GM18858 (cell line): ENCODE data around the gene SPI1.

Experiments used
- ATAC-seq: cut with Tn5 transposase; IDR thresholded peaks from one replicate; pipeline ENCODE4 v1.9.1; 2021; ENCODE audit not compliant: unreplicated experiment

SPI1 gene

DNA sequence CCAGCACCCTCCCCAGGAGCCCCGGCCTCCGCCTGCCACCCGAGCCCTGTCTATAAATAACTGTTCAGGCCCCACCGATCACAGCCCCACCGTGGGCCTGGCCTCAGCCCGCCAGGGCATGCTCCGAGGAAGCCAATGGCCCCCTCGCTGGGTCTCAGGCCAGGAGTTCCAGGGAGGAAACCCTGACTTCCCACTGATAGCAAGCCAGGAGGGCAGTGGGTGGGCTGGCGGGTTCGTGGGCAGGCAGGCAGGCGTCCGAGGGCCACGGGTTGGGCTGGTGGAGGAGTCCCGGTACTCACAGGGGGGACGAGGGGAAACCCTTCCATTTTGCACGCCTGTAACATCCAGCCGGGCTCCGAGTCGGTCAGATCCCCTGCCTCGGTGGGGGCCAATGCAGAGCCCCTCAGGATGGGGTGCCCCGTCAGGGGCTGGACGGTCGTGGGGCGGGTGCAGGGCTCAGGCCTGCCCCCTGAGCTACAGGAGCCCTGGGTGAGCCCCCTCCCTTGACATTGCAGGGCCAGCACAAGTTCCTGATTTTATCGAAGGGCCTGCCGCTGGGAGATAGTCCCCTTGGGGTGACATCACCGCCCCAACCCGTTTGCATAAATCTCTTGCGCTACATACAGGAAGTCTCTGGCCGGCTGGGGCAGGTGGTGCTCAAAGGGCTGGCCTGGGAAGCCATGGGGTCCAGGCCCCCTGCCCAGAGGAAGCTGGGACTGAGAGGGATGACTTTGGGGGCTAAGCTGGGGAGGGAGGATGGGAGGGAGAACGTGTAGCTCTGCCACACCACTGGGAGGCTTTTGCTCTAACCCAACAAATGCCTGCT is at the start of gene SPI1:
SPI1 (minus strand) TSS at position 538 of the 826 bp plus-strand sequence; CDS start at position 344, 194 bp downstream.
- peak; percentile 73 for ATAC-seq

DNA sequence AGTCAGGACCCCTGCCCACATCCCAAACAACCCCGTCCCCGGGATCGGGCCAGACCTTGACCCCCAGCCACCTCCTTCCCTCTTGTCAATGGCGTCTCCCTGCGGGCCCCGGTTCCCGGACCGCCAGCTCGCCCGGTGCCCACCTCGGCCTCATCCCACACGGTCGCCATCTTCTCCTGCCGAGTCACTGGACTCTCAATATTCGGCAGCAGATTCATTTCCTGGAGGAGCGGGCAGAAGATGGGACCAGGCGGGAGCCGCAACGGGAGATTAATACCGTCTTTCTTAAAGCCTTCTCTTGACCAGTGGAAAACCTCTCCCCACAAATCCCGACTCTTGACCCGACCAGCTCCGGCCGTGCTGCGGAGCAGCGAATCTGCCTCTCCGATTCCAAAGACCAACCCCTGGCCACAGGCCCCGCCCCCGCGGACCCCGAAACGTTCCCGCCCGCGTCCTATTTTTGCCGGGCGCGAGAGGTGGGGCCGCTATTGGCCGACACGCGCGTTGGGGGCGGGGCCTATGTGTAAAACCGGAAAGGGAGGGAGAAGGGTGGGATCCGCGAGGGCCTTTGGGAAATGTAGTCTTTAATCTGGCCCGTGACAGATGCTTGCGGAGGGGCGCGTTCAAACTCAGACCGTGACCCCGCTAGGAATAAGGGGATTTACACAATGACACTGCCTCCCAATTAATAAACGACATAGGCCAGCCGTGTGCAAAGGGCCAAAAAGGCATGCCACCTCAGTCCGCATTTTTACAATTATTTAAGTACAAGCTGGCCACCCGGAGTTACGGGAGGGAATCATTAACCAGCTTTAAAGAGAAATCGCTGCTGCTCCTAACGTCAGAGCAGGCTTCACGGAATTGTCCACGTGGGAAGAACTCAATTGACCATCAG is 48.0 kb upstream of the SPI1 start, which contains the start of gene PSMC3:
PSMC3 (minus strand) TSS at position 378 of the 895 bp plus-strand sequence; CDS start at position 218, 160 bp downstream.
- ATAC-seq: peak; percentile 78

DNA sequence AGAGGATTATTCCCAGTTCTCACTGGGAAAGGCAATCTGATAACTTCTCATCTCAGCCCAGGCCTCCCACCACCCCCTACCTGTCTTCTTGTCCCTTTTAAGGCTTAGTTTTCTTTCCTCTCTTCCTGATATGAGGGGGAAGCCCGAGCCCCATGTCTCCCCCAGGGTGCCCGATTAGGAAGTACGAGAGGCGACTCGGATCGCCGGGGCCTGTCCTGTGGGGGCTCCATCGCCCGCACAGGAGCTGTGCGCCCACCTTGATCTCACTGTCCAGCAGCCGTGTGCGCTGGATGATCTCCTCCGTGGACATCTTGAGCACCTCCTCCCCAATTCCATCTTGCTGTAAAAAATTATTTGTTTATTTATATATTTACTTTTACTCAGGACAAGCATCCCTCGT is 47.3 kb upstream of the SPI1 start:
- ATAC-seq: no peak

DNA sequence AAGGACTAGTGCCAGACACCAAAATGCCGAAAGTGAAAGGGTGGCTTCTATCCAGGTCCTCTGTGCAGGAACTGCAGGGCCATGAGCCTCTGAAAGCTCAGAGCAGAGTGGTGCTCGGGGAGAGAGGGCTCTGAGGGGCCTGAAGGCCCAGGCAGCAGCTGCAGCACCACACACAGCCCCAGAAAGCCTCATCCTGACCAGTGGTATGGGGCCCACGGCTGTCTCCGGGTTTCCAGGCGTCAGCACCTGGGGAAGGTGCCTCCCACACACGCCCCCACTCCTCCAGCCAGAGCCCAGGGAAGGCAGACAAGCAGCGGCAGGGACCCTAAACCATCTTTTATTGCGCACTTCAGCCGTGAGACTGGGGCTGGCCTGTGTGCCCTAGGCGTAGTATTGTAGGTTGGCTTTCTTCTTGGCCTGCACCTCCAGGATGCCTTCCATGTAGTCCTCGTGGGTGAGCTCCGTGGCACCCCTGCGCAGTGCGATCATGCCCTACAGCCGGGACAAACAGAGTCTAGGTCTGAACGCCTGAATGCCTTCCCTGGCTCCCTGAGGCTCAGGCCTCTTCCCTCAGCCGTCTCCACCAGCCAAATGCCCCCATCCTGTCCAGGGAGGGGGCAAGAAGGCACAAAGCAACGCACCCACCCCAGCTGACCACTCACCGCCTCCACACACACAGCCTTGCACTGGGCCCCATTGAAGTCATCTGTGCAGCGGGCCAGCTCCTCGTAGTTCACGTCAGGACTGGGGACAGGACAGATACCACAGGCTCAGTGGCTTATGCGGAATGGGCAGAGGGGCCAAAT is 40.3 kb upstream of the SPI1 start:
- no peak for ATAC-seq

DNA sequence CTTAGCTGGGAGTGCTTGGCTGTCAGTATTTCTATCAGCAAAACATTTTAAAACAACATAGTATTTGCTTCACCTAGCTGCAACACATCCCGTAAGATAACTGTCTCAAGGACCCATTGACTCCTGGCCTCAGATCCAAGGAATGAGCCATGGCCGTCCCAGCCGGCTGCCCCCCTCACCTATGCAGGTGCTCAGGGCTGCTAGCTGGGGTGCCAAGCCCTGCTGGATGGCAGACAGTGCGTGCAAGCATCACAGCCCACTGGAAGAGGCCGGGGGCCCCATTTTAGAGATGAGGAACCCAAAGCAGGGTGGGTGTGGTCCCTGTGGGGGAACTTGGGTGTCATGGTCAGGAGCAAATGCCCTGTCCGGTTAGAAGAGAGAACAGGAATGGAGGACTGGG is 39.4 kb upstream of the SPI1 start:
- no peak for ATAC-seq

DNA sequence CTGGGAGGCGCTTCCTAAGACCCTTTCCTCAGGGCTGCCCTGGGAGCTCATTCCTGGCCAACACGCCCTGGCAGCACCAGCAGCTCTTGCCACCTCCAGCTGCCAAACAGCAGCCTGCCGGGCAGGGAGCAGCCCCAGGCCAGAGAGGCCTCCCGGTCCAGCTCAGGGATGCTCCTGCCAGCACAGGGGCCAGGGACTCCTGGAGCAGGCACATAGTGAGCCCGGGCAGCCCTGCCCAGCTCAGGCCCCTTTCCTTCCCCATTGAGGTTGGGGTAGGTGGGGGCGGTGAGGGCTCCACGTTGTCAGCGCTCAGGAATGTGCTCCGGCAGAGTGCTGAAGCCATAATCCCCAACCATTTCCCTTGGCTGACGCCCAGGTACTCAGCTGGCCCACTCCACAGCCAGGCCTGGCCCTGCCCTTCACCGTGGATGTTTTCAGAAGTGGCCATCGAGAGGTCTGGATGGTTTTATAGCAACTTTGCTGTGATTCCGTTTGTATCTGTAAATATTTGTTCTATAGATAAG is 37.7 kb upstream of the SPI1 start:
- ATAC-seq: no peak

DNA sequence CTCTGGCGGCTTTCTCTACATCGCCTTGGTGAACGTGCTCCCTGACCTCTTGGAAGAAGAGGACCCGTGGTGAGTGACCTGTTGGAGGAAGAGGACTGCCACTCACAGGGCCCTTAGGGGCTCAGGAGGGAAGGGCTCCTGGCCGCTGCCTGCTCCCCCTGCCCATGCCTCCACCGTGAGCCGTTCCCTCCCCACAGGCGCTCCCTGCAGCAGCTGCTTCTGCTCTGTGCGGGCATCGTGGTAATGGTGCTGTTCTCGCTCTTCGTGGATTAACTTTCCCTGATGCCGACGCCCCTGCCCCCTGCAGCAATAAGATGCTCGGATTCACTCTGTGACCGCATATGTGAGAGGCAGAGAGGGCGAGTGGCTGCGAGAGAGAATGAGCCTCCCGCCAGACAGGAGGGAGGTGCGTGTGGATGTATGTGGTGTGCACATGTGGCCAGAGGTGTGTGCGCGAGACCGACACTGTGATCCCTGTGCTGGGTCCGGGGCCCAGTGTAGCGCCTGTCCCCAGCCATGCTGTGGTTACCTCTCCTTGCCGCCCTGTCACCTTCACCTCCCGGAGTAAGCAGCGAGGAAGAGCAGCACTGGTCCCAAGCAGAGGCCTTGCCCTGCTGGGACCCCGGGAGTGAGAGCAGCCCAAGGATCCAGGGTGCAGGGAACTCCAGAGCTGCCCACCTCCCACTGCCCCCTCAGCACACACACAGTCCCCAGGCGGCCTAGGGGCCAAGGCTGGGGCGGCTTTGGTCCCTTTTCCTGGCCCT is 36.9 kb upstream of the SPI1 start:
- ATAC-seq: no peak

DNA sequence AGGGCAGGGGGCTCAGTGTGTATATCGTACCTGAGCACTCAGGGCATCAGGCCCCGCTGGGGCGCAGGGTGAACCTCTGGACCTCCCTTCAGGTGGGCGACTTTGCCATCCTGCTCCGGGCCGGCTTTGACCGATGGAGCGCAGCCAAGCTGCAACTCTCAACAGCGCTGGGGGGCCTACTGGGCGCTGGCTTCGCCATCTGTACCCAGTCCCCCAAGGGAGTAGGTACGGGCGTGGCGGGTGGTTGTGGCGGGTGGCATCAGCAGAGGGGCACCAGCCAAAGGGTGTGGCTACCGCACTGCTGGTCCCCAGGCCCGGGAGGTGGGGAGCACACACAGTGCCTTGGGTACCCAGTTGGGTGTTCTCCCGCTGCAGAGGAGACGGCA is 36.3 kb upstream of the SPI1 start:
- ATAC-seq: no peak

DNA sequence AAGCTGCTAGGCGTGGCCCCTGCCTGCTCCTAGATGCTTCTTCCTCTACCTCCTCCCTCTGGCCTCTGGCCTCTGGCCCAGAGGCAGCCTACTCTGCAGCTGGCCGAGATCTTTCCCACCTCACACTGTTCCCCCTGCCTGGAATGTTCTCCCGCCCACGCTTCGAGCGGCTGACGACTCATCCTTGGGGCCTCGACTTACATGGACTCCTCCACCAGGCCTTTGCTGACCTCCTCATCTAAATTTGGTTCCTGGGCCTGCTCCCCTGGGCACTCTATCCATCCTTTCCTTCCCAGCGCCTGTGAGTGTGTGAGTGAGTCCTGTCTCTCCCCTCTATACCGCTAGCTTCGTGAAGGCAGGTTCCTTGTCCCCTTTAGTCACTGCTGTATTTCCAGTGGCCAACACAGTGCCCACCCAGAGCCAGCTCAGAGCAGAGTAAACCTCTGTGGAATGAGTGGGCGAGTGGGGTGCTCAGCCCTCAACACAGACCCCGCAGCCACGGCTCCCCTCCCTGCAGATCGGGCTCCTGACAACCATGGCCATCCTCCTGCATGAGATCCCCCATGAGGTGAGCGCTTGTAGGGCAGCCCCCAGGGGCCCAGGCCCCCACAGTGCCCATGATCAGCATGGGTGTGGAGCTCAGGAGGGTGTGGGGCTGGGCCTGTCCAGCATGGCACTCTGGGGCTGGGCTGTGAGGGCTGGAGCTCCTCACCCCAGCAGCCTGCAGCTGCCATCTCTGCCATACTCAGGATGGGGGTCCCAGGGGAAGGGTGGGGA is 35.7 kb upstream of the SPI1 start:
- no peak for ATAC-seq

DNA sequence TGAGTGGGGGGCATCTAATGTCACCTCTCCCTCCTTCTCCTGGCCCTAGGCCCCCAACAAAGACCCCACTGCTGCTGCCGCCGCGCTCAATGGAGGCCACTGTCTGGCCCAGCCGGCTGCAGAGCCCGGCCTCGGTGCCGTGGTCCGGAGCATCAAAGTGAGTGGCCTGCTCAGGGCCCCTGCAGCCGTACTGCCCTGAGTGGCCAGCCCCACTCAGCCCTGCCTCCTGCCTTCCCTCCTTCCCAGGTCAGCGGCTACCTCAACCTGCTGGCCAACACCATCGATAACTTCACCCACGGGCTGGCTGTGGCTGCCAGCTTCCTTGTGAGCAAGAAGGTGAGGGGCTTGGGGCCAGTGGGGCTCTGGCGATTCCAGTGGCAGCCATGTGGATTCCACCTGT is 35.0 kb upstream of the SPI1 start:
- no peak for ATAC-seq

DNA sequence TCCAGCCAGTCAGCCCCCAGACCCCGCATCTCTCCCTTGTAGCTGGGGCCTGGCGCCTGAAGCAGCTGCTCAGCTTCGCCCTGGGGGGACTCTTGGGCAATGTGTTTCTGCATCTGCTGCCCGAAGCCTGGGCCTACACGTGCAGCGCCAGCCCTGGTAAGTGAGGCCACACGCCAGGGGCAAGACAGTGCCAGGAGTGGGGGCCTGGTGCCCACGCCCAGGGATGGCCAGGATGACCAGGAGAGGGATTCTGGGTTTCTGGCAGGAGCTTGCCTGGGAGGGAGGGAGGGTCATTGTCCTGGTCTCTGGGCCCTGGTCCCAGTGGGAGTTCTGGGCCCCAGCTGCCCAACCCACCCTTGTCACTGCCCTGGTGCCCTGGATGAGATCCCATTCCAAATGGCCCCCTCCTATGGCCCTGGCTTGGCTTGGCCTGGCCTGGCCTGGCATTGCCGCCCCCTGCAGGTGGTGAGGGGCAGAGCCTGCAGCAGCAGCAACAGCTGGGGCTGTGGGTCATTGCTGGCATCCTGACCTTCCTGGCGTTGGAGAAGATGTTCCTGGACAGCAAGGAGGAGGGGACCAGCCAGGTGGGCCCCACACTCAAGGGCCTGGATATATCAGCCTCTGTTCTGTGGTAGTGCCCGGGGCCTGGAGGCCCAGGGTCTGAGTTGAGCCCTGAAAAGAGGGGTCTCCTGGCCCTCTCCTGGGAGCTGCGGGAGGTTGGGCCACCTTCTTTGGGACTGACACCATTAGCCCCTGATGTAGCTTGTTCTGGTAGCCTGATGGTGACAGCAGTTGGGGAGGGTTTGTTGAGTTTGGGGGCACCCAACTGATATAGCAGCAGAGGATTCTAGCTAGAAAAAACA is 33.8 kb upstream of the SPI1 start:
- no peak for ATAC-seq

DNA sequence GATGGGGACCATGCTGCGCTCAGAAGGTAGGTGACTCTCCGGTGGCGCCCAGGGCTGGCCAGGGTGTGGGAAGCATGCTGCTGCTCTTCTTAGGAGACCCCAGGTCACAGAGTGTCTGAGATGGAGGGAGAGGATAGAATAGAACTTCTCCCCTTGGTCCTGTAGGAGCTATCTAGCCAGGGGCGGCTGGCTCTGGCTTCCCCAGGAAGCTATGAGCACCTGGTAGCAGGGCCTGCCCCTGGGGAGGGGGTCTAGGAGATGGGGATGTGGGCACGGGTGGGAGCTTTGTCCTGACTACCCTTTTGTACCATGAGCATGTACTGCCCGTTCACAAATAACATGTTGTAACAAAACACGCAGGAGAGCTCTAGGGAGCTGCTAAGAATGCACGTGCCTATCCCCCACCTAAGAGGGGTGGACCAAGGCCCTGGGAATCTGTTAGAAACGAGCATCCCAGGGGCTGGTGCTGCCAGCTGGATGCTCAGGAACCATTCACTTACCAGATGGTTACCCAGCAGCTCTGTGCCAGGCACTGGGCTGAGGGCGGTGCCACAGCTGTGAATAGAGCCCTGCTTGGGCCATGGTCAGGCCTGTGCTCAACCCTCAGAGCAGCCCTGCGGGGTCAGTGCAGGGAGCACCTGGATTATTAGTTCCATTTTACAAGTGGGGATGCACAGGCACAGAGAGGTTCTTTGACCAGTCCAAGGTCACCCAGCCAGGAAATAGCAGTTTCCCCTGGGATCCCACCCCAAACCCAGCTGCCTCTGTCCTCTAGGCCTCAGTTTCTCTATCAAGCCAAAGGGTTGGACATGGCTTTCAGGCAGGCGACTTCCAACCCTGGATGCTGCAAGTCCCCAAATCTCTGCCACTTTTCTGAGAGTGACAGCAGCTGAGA is 32.3 kb upstream of the SPI1 start:
- no peak for ATAC-seq

DNA sequence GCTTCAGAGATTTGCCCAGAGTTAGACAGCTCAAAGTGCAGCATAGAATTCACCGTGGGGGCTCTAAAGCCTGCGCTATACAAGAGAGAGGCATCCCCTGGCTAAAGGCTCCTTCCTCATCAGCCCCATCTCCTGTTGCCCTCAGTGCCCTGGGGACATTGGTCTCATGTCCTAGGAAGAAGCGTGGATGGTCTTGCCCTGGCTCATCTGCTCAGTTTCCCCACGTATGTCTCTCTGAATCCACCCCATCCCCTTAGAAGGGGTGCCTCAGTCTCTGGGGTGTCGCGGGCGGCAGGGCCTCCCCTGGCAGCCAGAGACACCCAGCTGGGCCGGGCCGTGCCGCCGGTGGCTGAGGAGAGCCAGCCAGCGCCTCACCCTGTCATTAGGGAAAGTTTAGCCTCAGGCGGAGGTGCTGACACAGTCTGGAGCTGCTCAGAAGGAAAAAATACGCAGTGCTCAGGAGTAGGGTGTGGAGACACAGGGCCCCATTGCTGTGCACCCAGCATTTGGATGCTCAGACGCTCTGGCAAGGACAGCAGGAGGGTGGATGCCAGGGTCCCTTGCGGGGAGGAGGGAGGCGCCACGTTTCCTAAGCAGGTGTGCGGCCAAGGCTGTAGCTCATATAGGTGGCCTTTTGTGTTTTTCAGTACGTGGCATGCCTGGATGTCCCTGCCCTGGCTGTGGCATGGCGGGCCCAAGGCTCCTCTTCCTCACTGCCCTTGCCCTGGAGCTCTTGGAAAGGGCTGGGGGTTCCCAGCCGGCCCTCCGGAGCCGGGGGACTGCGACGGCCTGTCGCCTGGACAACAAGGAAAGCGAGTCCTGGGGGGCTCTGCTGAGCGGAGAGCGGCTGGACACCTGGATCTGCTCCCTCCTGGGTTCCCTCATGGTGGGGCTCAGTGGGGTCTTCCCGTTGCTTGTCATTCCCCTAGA is 31.4 kb upstream of the SPI1 start:
- no peak for ATAC-seq

DNA sequence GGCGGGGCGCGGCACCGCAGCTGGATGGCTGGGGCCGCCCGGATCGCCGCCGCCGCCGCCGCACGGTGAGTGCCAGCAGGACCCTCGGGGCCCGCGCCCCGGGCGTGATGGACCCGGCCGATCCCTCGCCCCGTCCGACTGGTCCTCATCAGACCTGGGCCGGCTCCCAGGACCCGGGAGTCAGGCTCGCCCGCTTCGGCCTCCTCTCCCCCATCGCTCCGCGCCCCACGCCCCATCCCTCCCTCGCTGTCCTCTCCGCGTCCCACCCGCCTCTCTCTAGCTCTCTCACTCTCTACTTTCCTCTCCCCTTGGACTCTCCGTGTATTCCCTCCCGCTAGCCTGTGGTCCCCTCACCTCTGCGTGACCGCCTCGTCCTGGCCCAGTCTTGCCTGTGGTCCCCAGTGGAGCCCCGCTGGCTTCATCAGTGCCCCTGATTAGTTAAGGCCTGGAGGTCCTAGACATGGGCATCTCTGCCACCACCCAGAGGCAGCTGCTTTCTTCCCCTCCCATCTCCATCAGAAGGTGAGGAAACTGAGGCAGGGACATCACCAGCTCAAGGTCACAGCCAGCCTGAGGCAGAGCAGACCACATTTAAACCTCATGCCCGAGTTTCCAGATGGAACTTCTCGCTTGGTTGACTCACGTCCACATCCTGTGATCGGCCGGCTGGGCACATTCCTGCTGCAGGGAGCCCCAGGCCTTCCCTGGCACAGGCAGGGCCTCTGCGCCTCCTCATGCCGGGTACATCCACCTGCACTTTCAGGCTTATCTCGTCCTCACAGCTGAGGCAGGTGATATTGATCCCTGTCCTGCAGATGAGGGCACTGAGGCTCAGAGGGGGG is 30.5 kb upstream of the SPI1 start:
- ATAC-seq: no peak
